H9 (cell line): ENCODE measurements around the gene CORO2B. TPM values are rescaled to one million over a fixed set of nuclear protein-coding genes. Genes with fewer than 3 reads are reported as not detected.

Experiments used
- DNase-seq: peaks from one replicate; pipeline ENCODE4 v3.0.0-alpha.2; 2017
- H2AFZ ChIP-seq: one replicate; pipeline ENCODE4 v1.6.1; 2013; ENCODE audit warnings: mild to moderate bottlenecking, low read length, control low read depth, moderate library complexity
- H2AK5ac ChIP-seq: 2 replicates; pipeline ENCODE4 v1.6.1; 2013; ENCODE audit warnings: low read length, control low read depth, mixed read lengths; ENCODE audit not compliant: insufficient read length
- H2BK120ac ChIP-seq: one replicate; pipeline ENCODE4 v1.6.1; 2013; ENCODE audit warnings: low read depth, mild to moderate bottlenecking, low read length, control low read depth, inconsistent platforms; ENCODE audit not compliant: poor library complexity, severe bottlenecking
- H2BK12ac ChIP-seq: 2 replicates; pipeline ENCODE4 v1.6.1; 2013; ENCODE audit warnings: low read length, control low read depth, mixed read lengths, low read depth; ENCODE audit not compliant: insufficient read length
- H2BK15ac ChIP-seq: 2 replicates; pipeline ENCODE4 v1.6.1; 2013; ENCODE audit warnings: low read depth, low read length, control low read depth
- H2BK20ac ChIP-seq: one replicate; pipeline ENCODE4 v1.6.1; 2013; ENCODE audit warnings: low read depth, mild to moderate bottlenecking, low read length, control low read depth, inconsistent platforms; ENCODE audit not compliant: poor library complexity, severe bottlenecking
- H2BK5ac ChIP-seq: 2 replicates; pipeline ENCODE4 v1.6.1; 2013; ENCODE audit warnings: low read length, control low read depth, mixed read lengths; ENCODE audit not compliant: insufficient read length
- H3K14ac ChIP-seq: 2 replicates; pipeline ENCODE4 v1.6.1; 2013; ENCODE audit warnings: low read length, control low read depth; ENCODE audit not compliant: insufficient read depth
- H3K18ac ChIP-seq: 2 replicates; pipeline ENCODE4 v1.6.1; 2013; ENCODE audit warnings: low read depth, mild to moderate bottlenecking, mixed read lengths, low read length, control low read depth; ENCODE audit not compliant: insufficient read length
- H3K23ac ChIP-seq: 2 replicates; pipeline ENCODE4 v1.6.1; 2013; ENCODE audit warnings: low read length, control low read depth, mixed read lengths, low read depth; ENCODE audit not compliant: insufficient read length
- H3K23me2 ChIP-seq: 2 replicates; pipeline ENCODE4 v1.6.1; 2013; ENCODE audit warnings: low read depth, mild to moderate bottlenecking, mixed read lengths, low read length, control low read depth; ENCODE audit not compliant: insufficient read length, poor library complexity, severe bottlenecking
- H3K27ac ChIP-seq: 2 replicates; pipeline ENCODE4 v1.5.1; 2013; ENCODE audit warnings: low read length, control low read depth, mixed read lengths, low read depth; ENCODE audit not compliant: insufficient read length
- H3K27me3 ChIP-seq: 2 replicates; pipeline ENCODE4 v1.6.1; 2013; ENCODE audit warnings: low read length, control low read depth, inconsistent platforms; ENCODE audit not compliant: insufficient read depth
- H3K4ac ChIP-seq: 2 replicates; pipeline ENCODE4 v1.6.1; 2013; ENCODE audit warnings: low read depth, mild to moderate bottlenecking, control low read depth, inconsistent platforms, low read length, moderate library complexity
- H3K4me1 ChIP-seq: 2 replicates; pipeline ENCODE4 v1.6.1; 2013; ENCODE audit warnings: low read length, control low read depth, inconsistent platforms; ENCODE audit not compliant: insufficient read depth
- H3K4me2 ChIP-seq: 2 replicates; pipeline ENCODE4 v1.6.1; 2013; ENCODE audit warnings: low read length, control low read depth, mixed read lengths; ENCODE audit not compliant: insufficient read length, insufficient read depth
- H3K56ac ChIP-seq: 2 replicates; pipeline ENCODE4 v1.6.1; 2013; ENCODE audit warnings: low read depth, mild to moderate bottlenecking, mixed read lengths, low read length, control low read depth; ENCODE audit not compliant: insufficient read length
- H3K79me1 ChIP-seq: 2 replicates; pipeline ENCODE4 v1.6.1; 2013; ENCODE audit warnings: low read depth, mild to moderate bottlenecking, moderate library complexity, low read length, control low read depth, inconsistent platforms; ENCODE audit not compliant: insufficient read depth, poor library complexity, severe bottlenecking
- H3K79me2 ChIP-seq: 2 replicates; pipeline ENCODE4 v1.6.1; 2013; ENCODE audit warnings: low read length, control low read depth, inconsistent platforms; ENCODE audit not compliant: insufficient read depth
- H3K9ac ChIP-seq: 2 replicates; pipeline ENCODE4 v1.6.1; 2013; ENCODE audit warnings: low read length, control low read depth, mixed read lengths; ENCODE audit not compliant: insufficient read length; ENCODE audit errors: extremely low read depth
- H3K9me3 ChIP-seq: one replicate; pipeline ENCODE4 v1.6.1; 2013; ENCODE audit warnings: low read depth, low read length, inconsistent platforms; ENCODE audit not compliant: control insufficient read depth
- H3T11ph ChIP-seq: one replicate; pipeline ENCODE4 v1.6.1; 2013; ENCODE audit warnings: mild to moderate bottlenecking, low read length, control low read depth, inconsistent platforms
- H4K20me1 ChIP-seq: one replicate; pipeline ENCODE4 v1.6.1; 2013; ENCODE audit not compliant: control insufficient read depth, insufficient read length, insufficient read depth
- H4K5ac ChIP-seq: 2 replicates; pipeline ENCODE4 v1.6.1; 2013; ENCODE audit warnings: low read depth, mild to moderate bottlenecking, mixed read lengths, low read length, control low read depth; ENCODE audit not compliant: insufficient read length
- H4K8ac ChIP-seq: replicated peaks from 2 replicates; pipeline ENCODE4 v1.6.1; 2013; ENCODE audit warnings: low read length, control low read depth, mixed read lengths, low read depth; ENCODE audit not compliant: insufficient read length
- H4K91ac ChIP-seq: 2 replicates; pipeline ENCODE4 v1.6.1; 2013; ENCODE audit warnings: low read depth, mild to moderate bottlenecking, moderate library complexity, mixed read lengths, low read length, control low read depth; ENCODE audit not compliant: insufficient read length
- H3K27ac Mint-ChIP-seq, 3 experiments: 2 replicates in 2 of 3; 3 replicates in 1 of 3; pipeline ENCODE4 v1.8.0; 2020 to 2021; ENCODE audit warnings: mixed read lengths in 3 of 3, mild to moderate bottlenecking in 1 of 3, moderate library complexity in 1 of 3
- H3K27me3 Mint-ChIP-seq: 2 replicates; pipeline ENCODE4 v1.8.0; 2021; ENCODE audit warnings: low read depth, mild to moderate bottlenecking, moderate library complexity, mixed read lengths
- H3K36me3 Mint-ChIP-seq, 3 experiments: 2 replicates in 2 of 3; 3 replicates in 1 of 3; pipeline ENCODE4 v1.8.0; 2020 to 2021; ENCODE audit warnings: low read depth in 3 of 3, mixed read lengths in 3 of 3; ENCODE audit not compliant: insufficient read depth in 1 of 3
- H3K4me1 Mint-ChIP-seq, 2 experiments: 2 replicates each; pipeline ENCODE4 v1.8.0; 2020; ENCODE audit warnings: mixed read lengths in 2 of 2
- H3K4me3 Mint-ChIP-seq, 2 experiments: 2 replicates in 1 of 2; 3 replicates in 1 of 2; pipeline ENCODE4 v1.8.0; 2020 to 2021; ENCODE audit warnings: mild to moderate bottlenecking in 2 of 2, mixed read lengths in 2 of 2, moderate library complexity in 1 of 2
- H3K9me3 Mint-ChIP-seq, 2 experiments: 2 replicates in 1 of 2; 3 replicates in 1 of 2; pipeline ENCODE4 v1.8.0; 2020; ENCODE audit warnings: mild to moderate bottlenecking in 2 of 2, mixed read lengths in 2 of 2, moderate library complexity in 1 of 2
- CTCF ChIP-seq: fragments of 200-600 bp; sonication (generic); conservative IDR thresholded peaks from 3 replicates; pipeline ENCODE4 v1.8.0; 2021; ENCODE audit warnings: antibody characterized with exemption, mild to moderate bottlenecking
- WGBS: extraction: QIAGEN DNeasy Blood & Tissue Kit; methylation state at CpG from one replicate; pipeline ENCODE4 v1.1.7; 2013; ENCODE audit warnings: missing lambda C conversion rate, low lambda C conversion rate, mixed read lengths; ENCODE audit not compliant: insufficient read length; ENCODE audit errors: extremely low coverage; 5-methylcytosine and 5-hydroxymethylcytosine counted together
- total RNA-seq: library from RNA; stranded (reverse); gene quantifications from 2 replicates; pipeline ENCODE4 v1.2.1, GENCODE V29; 2021

The CORO2B gene
- total RNA-seq, 1 experiment from 2014 or later: 3.1 TPM

GRCh38 chr15:68743256-68743655 is 164.5 kb downstream of the CORO2B start:
- Histone ChIP-seq H3K23ac (no peak overlapping the region), H2BK12ac (no peak overlapping the region), H3K9me3 (no peaks in the 10 kb centered on the region), H3K79me2 (no peaks in the 10 kb centered on the region), H2BK15ac (no peak overlapping the region), H3K4ac (no peak overlapping the region), H2BK5ac (no peak overlapping the region), H3K9ac (no peak overlapping the region), H3K23me2 (no peaks in the 10 kb centered on the region), H3K4me2 (no peak overlapping the region), H2AFZ (no peak overlapping the region), H4K8ac (no peak overlapping the region), H2BK20ac (no peak overlapping the region), H3K18ac (no peak overlapping the region), H3K27ac (no peak overlapping the region), H3K56ac (no peak overlapping the region), H3K79me1 (no peaks in the 10 kb centered on the region), H3T11ph (no peak overlapping the region), H4K20me1 (no peaks in the 10 kb centered on the region), H2BK120ac (no peak overlapping the region), H2AK5ac (no peak overlapping the region), H3K27me3 (no peaks in the 10 kb centered on the region), H4K91ac (no peak overlapping the region), H3K14ac (no peak overlapping the region), H3K4me1 (no peaks in the 10 kb centered on the region), H4K5ac (no peak overlapping the region)
- H3K27me3 Mint-ChIP-seq: peaks cover 3% of the 10 kb centered on the region
- WGBS: no CpG with 5 or more reads among the region's 3 CpGs
- no peaks in the 10 kb centered on the region for H3K36me3 Mint-ChIP-seq
- no peak for DNase-seq
- TF ChIP-seq CTCF: no peak
- H3K4me3 Mint-ChIP-seq: no peak overlapping the region
- no peaks in the 10 kb centered on the region for H3K4me1 Mint-ChIP-seq
- no peak overlapping the region; a peak in 1 of 7 replicates for H3K27ac Mint-ChIP-seq
- H3K9me3 Mint-ChIP-seq: no peaks in the 10 kb centered on the region; a peak in 1 of 5 replicates
